ENCODE data around the gene ZNF41.

ZNF41 gene

GRCh38 chrX:47489507-47490275 is 6.7 kb upstream of the ZNF41 start:
- no peak for DNase-seq (ENCODE audit: low spot score)

DNA sequence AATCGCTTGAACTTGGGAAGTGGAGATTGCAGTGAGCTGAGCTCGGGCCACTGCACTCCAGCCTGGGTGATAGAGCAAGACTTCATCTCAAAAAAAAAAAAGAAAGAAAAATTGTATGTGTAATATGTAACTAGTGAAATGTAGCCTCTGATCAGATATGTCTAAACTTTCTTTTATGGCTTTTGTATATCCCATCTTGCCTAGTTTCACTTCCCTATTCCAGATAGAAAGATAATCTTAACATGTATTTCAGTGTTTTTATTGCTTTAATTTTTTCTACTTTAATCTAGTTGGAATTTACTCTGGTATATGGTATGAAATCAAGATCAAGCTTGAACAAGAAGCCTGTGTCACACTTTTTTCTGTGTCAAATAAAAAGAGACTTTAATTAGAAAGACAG is 1.9 kb upstream of the ZNF41 start:
- DNase-seq (ENCODE audit: low spot score), result no peak

DNA sequence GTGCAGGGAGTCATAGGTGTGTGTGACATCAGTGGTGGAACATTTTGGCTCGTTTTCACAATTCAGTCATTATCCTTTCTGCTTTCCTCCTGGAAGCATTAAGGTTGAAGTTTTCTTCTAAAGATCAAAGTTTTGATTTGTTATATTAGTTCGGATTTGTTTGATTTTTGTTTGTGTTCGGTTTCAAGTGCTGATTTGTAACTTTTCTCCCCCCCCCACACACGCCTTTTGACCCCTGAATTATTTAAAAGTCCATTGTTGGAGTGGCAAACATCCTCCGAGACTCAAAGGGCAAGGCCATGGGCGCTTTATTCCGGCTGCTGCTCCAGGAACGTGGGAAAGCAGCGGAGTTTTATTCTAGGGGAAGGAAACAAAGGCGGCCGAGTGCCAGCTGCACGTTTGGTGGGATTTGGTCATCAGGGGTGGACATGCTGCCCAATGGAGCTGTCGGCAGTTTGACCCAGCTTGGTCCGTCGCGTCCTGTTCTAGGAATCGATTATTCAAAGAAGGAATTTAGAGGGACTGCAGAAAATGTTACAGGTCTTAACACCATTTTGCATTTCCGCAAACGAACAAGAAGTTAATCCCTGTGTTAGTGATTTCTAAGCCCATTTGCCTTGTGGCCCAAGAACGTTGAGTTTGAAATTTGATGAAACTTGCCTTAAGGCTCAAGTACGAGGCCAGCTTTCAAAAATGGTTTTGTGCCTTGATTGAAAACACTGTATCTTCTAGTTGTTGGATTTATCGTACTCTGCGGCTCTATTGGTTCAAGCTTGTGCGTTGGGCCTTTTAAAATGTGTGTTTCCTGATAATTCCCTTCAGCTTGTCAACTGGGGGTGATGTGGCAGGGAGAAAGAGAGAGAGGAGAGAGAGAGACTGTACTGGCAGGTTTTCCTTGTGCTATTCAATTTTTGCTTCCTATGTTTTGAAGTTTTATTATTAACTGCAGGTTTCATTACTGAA is 565 bp upstream of the ZNF41 start:
- no peak for DNase-seq (ENCODE audit: low spot score)

- no peak for DNase-seq (ENCODE audit: low spot score)
Observed at GRCh38 chrX:47482065-47482511, 934 bp downstream of the ZNF41 start.

DNA sequence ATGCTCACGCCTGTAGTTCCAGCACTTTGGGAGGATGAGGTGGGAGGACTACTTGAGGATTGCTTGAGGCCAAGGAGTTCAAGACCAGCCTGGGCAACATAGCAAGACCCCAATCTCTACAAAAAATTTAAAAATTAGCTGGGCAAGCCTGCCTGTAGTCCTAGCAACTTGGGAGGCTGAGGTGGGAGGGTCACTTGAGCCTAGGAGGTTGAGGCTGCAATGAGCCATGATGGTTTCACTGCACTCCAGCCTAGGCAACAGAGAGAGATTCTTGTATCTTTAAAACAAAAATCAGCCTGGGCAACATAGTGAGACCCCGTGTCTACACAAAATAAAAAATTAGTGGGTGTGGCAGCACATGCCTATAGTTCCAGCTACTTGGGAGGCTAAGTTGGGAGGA is 1.9 kb downstream of the ZNF41 start:
- no peak for DNase-seq (ENCODE audit: low spot score)

GRCh38 chrX:47480576-47480975 is 2.4 kb downstream of the ZNF41 start:
- no peak for DNase-seq (ENCODE audit: low spot score)

DNA sequence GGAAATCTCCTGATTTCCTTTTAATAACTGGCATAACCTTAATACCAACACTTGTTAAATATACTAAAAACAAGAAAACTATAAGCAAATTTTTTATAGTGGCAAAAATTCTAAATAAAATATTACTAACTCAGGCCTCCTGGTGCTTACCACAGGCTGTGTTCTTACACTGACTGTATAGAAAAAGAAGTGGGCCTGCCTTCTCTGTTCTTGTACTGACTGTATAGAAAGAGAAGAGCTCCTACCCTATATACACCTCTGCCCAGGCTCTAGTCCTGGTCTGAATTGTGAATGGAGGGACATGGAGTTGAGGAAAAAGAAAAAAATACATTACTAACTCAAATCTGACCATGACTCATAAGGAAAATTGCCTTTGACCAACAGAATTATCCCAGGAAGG is 7.5 kb downstream of the ZNF41 start:
- no peak for DNase-seq (ENCODE audit: low spot score)

GRCh38 chrX:47467106-47467505 is 15.9 kb downstream of the ZNF41 start:
- DNase-seq (ENCODE audit: low spot score), result no peak

- no peak for DNase-seq (ENCODE audit: low spot score)
Observed at GRCh38 chrX:47460561-47460960, 22.5 kb downstream of the ZNF41 start.

DNA sequence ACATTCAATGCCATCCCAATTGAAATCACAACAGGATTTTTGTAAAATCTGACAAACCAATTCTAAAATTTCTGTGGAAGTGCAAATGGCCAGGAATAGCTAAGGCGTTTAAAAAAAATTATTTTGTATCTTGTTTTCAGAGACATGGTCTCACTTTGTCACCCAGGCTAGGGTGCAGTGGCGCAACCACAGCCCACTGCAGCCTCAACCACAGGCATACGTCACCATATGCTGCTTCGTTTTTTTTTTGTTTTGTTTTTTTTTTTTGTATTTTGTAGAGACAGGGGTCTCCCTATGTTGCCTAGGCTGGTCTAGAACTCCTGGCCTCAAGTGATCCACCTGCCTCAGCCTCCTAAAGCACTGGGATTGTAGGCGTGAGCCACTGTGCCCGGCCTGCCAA is 24.5 kb downstream of the ZNF41 start:
- no peak for DNase-seq (ENCODE audit: low spot score)

GRCh38 chrX:47456080-47456479 is 26.9 kb downstream of the ZNF41 start:
- no peak for DNase-seq (ENCODE audit: low spot score)

- no peak for DNase-seq (ENCODE audit: low spot score)
Observed at GRCh38 chrX:47452112-47452511, 30.9 kb downstream of the ZNF41 start.

GRCh38 chrX:47448165-47448806 is 34.7 kb downstream of the ZNF41 start:
- DNase-seq (ENCODE audit: low spot score), result no peak

DNA sequence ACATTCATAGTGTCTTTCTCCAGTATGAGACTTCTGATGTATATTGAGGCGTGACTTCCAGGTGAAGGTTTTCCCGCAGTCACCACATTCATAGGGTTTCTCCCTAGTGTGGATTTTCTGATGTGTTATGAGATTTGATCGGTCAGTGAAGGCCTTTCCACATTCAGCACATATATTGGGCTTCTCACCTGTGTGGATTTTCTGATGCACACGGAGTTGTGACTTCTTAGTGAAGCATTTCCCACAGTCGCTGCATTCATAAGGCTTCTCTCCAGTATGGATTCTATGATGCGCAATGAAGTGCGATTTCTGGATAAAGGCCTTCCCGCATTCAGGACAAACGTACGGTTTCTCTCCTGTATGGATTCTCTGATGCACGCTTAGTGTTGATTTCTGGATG is 35.4 kb downstream of the ZNF41 start:
- DNase-seq (ENCODE audit: low spot score), result no peak

DNA sequence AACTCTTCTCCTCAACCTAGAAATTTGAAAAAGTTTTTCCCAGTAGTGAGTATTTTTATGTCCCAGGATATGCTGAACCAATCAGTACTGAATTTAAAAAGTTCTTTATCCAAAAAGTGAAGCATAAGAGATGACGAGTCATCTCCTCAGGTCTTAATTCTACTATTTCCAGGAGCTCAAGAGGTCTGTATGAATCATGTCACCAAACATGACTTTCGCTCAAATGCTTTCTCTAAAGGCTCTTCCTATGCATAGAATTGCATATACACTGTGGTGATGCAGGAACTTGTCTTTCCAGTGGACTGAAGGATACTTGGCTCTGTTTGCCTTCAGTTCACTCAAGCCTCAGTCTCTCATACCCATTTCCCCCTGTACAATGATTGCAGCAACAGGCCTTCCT is 36.1 kb downstream of the ZNF41 start:
- DNase-seq (ENCODE audit: low spot score), result no peak

DNA sequence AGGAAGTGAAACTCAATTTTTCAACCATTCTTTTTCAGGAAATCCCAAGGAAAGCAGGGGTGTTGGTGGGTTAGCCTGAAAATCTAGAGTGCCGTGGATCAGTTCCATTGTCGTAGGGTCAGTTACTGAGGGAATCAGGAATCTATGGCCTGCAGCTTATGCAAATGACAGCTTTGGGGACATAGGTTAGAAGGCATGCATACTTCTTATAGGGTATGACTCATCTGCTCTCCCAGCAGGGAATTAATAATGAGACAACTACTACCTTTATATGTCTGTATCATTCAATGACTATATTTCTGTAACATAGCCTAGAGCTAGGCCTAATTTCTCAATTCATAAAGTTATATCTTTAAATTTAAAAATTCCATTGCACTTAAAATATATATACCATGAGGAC is 36.6 kb downstream of the ZNF41 start:
- no peak for DNase-seq (ENCODE audit: low spot score)

GRCh38 chrX:47430925-47431324 is 52.1 kb downstream of the ZNF41 start:
- no peak for DNase-seq (ENCODE audit: low spot score)

DNA sequence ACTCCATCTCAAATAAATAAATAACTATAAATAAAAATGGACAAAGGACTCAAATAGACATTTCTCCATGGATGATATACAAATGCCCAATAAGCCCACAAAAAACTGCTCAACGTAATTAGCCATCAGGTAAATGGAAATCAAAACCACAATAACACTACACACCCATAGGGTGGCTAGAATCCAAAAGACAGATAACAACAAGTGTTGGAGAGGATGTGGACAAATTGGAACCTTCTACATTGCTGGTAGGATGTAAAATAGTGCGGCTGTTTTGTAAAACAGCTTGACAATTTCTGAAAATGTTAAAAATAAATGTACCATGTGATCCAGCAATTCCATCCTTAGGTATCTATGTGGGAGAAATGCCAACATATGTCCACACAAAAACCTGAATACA is 60.6 kb downstream of the ZNF41 start:
- DNase-seq (ENCODE audit: low spot score), result no peak

- no peak for DNase-seq (ENCODE audit: low spot score)
Observed at GRCh38 chrX:47420962-47421361, 62.1 kb downstream of the ZNF41 start.

GRCh38 chrX:47420265-47420664 is 62.8 kb downstream of the ZNF41 start:
- DNase-seq (ENCODE audit: low spot score), result no peak

DNA sequence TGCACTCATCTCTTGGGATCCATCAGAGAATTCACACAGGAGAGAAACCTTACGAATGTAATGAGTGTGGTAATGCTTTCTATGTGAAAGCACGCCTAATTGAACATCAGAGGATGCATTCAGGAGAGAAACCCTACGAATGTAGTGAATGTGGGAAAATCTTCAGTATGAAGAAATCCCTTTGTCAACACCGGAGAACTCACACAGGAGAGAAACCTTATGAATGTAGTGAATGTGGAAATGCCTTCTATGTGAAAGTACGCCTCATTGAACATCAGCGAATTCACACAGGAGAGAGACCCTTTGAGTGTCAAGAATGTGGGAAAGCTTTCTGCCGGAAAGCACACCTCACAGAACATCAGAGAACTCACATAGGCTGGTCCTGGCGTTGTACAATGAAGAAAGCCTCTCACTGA is 69.8 kb downstream of the ZNF41 start:
- DNase-seq (ENCODE audit: low spot score), result no peak

All from germinal center (tissue), 1 donor.